HG03097 (cell line): Measurements from ENCODE around the gene CCDC92B.
A peak's percentile ranks its signal among the peaks of the same experiment; 100 is the strongest.

Experiments used
- ATAC-seq: cut with Tn5 transposase; IDR thresholded peaks from one replicate; pipeline ENCODE4 v1.9.1; 2021; ENCODE audit not compliant: unreplicated experiment, low FRiP score

CCDC92B gene

GRCh38 chr17:2723505-2723996 lies 25.9 kb downstream of the CCDC92B start:
- no peak for ATAC-seq

GRCh38 chr17:2722611-2723010 lies 26.8 kb downstream of the CCDC92B start:
- ATAC-seq, result no peak

GRCh38 chr17:2721603-2722002 lies 27.8 kb downstream of the CCDC92B start:
- no peak for ATAC-seq

- ATAC-seq, result no peak
Observed at GRCh38 chr17:2719861-2720260, 29.6 kb downstream of the CCDC92B start.

- ATAC-seq, result no peak
Observed at GRCh38 chr17:2718150-2718938, 31.1 kb downstream of the CCDC92B start.

- ATAC-seq, result no peak
Observed at GRCh38 chr17:2716649-2717048, 32.8 kb downstream of the CCDC92B start.

GRCh38 chr17:2713881-2714280 lies 35.6 kb downstream of the CCDC92B start:
- no peak for ATAC-seq

GRCh38 chr17:2712300-2713043 lies 37.0 kb downstream of the CCDC92B start:
- ATAC-seq, result no peak

- ATAC-seq, result peak; percentile 71
Observed at GRCh38 chr17:2711608-2712299, 37.7 kb downstream of the CCDC92B start, which contains the start of gene CLUH. Gene CLUH (minus strand): TSS chr17:2711764. CDS start chr17:2711661, 103 bp downstream.

- ATAC-seq, result peak; percentile 16
Observed at GRCh38 chr17:2710803-2711607, 38.4 kb downstream of the CCDC92B start.

- ATAC-seq, result no peak
Observed at GRCh38 chr17:2710071-2710802, 39.2 kb downstream of the CCDC92B start.

- ATAC-seq, result no peak
Observed at GRCh38 chr17:2709183-2709661, 40.2 kb downstream of the CCDC92B start.

- no peak for ATAC-seq
Observed at GRCh38 chr17:2708585-2709182, 40.8 kb downstream of the CCDC92B start.

- no peak for ATAC-seq
Observed at GRCh38 chr17:2707721-2708584, 41.5 kb downstream of the CCDC92B start.

GRCh38 chr17:2706911-2707510 lies 42.4 kb downstream of the CCDC92B start:
- ATAC-seq, result no peak

- no peak for ATAC-seq
Observed at GRCh38 chr17:2705888-2706795, 43.3 kb downstream of the CCDC92B start.

GRCh38 chr17:2705263-2705662 lies 44.2 kb downstream of the CCDC92B start:
- ATAC-seq, result no peak
